HG03469 (cell line): Measurements from ENCODE around the gene BCL2L11.

Source experiments
- ATAC-seq: cut with Tn5 transposase; IDR thresholded peaks from one replicate; pipeline ENCODE4 v1.9.1; 2021; ENCODE audit warnings: mild to moderate bottlenecking, moderate library complexity, moderate number of reproducible peaks; ENCODE audit not compliant: unreplicated experiment

The BCL2L11 gene

DNA sequence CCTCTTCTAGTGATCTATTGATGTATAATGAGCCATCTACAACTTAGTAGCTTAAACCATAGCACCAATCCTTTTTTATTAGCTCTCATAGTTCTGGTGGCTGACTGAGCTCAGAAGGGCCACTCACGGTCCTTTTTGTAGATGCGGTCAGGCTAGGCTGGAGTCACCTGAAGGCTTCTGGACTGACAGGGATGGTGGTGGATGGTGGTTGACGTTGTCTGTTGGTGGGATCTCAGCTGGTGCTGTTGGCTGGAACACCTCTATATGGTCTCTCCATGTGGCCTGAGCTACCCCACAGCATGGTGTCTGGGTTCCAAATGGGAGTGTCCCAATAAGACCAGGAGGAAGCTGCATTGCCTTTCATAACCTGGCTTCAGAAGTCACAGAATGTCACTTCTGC, 68.0 kb downstream of the BCL2L11 start:
- no peak for ATAC-seq

DNA sequence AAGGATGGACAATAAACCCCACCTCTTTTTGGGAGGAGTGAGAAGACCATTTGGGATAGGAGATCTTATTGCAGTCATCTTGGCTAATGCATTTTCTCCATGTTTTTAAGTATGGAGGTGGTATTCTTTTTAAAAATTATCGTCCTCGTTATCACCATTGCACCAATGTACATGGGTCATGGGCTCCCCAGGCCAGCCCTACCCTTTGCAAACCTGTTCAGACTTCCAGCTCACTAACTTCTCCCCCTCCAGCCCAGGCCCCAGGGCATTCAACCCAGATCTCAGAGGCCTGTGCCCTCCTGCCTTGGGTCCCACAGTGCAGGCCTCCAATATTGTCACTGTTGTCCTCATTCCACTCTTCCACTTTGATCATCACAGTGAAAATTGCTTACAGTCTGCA, 68.4 kb downstream of the BCL2L11 start:
- ATAC-seq, result no peak

DNA sequence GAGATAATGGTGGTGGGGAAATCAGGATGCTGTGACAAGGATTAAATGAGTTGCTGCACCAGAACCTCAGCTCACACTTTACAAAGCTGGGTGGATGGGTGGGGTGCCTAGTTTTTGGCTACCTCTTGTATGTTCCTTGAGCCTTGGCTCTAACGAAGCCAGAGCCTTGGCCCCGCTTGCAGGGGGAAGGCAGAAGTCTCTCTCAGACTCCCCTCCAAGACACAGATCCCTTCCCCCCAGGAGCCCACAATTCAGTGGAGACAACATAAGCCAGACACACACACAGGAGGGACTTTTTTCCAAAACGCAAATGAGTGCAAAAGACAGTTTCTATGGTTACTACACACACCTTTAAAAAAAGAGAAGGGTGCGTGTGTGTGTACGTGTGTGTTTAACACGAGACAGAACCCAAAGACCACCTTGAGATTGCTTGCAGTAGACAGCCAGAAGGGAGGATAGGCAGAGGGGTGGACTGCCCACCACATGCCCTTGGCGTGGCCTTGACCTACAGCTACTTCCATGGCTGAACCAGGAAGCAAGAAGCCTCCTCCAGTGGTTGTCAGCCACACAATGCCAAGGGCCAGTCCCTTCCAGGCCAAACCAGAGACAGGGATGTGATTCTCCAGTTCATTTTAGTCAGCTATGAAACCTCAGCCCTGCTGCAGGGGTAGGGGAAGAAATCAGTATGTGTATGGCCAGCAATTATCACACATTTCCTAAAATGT, 70.3 kb downstream of the BCL2L11 start:
- ATAC-seq, result no peak

DNA sequence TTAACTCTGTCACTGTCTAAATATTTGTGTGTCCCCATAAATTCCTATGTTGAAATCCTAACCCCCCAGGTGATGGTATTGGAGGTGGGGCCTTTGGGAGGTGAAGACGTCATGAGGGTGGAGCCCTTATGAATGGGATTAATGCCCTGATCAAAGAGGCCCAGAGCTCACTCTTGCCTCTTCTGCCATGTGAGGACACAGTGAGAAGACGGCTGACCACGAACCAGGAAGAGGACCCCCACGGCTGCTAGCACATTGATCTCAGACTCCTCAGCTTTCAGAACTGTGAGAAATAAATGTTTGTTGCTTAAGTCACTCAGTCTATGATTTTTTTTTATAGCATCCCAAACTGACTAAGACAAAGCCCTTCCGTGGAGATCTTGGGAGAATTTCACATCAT, 71.2 kb downstream of the BCL2L11 start:
- ATAC-seq, result no peak

DNA sequence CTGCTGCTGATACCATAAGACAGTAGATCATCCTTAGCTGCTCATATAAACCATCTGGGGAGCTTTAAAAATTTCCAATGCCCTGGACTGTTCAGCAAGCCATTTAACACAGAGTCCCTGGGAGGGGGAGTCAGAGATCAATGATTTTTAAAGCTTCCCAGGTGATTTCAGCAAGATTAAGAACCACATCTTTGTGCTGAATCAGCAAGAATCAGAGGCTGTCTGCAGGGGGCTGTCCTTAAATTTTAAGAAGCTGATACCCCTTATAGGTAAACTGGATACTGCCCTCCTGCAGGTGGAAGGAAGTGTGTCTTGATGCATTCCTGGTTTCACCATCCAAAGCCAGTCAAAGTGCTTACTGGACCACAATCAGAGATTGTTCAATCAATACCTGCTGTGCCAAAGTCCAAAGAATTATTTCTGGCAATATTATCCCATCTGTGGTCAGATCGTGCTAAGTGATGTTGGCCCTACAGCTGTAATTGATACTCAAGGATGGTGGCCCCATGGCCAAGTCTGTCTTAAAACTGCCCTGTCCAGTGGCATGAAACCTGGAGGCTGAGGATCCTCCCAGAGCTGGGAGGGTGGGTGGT, 72.2 kb downstream of the BCL2L11 start:
- ATAC-seq, result no peak

DNA sequence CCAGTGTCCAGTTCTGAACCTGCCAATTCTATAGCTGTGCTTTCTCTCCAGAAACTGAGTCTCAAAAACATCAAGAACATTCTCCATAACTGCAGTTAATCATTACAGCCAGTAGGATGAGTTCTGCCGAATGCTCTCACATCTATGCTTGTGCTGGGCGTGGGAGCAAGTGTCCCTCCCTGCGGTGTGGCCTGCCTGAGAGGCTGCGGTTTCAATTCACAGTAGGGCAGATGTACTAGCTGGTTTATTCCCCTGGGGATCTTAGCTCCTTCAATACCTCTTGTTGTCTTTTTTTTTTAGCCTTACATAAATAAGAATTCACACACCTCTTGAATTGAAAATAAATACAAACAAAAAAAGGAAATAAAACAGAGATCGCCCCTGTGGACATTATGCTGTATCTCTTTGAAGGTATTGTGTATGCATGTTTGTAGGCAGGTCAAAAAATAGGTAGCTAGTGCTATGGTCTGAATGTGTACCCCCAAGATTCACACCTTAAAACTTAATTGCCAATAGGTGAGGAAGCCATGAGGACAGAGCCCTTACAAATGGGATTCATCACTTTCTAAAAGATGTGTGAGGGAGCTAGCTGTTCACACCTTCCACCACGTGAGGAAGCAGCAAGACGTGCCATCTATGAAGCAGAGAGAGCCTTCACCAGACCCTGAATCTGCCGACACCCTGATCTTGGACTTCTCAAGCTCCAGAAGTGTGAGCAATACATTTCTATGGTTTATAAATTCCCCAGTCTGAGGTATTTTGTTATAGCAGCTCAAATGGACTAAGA, 74.3 kb downstream of the BCL2L11 start:
- peak; percentile 73 for ATAC-seq

DNA sequence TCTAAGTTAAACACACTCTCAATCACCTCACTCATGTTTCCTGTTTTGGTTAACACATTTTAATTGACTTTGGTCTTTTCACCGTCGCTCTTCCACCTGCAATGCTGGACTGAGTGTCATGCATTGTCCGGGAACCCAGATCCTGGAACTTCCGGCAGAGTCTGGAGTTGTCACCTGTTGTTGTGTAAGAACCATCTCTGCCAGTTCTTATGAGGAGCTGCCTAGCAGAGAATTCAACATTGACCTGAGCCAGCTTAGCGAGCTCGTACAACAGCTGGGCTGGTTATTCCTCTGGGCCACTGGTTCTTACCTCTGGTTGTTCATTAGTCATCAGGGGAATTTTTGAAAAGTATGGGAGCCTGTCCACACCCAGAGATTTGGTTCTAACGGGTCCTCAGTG, 75.7 kb downstream of the BCL2L11 start:
- no peak for ATAC-seq

DNA sequence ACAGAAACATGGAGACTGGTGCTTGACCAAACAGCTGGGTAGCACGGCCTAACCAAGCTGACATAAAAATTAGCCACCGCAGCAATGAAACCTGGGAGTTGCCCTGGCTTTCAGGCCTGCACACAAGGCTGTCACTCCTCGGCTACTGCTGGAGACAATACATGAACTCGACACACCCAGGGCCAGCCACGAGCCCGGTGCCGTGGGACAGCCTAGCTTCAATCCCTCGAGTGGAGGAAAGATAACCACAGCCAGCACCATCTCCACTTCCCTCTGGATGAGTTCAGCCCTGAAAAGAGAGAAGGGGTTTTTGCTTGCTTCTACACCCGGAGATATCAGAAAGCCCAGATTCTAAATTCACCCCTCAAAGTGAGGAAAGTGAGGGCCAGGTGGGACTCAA, 78.0 kb downstream of the BCL2L11 start:
- no peak for ATAC-seq

DNA sequence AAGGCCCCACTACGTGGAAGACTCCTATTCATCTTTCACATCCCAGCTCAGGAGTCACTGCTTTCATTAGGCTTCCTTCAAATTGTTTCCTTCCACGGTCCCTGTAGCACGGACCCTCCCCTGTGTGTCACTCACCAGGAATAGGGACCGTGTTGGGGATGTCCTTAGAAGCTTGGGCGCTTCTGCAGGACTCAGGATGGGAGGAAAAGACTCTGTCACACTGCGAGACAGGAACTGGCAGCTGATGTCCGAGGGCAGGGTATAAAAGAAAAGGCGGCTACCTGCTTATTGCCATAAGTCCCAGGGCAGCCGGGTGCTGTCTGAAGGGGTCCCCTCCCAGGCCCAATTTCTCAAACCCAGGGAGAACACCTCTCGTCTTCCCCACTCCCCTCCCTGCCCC, 79.1 kb downstream of the BCL2L11 start:
- no peak for ATAC-seq

DNA sequence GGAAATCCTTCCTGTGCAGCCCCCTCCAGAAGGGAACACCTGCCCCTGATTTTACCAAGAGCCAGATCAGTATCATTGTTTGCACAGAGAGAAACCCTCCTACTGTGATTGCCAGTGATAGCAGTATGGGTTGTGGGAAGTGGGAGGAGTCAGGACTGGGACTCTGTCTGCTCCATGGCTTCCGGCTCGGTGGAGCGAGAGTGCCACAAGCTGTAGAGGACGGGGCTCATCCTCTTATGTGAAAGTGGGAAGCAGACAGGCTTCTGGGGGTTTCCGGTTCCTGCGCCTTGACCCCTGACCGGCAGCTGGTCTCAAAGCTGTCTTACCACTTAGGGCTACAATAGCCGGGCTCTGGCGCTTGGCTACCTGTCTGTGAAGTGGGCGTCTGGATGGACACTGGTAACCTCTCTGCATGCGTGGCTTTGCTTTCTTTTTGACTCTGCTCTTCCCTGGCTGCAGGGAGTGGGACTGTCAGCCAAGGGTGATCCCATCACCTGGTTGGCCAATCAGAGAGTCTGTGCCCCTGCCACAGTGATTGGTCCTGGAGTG, 79.7 kb downstream of the BCL2L11 start:
- ATAC-seq, result no peak

DNA sequence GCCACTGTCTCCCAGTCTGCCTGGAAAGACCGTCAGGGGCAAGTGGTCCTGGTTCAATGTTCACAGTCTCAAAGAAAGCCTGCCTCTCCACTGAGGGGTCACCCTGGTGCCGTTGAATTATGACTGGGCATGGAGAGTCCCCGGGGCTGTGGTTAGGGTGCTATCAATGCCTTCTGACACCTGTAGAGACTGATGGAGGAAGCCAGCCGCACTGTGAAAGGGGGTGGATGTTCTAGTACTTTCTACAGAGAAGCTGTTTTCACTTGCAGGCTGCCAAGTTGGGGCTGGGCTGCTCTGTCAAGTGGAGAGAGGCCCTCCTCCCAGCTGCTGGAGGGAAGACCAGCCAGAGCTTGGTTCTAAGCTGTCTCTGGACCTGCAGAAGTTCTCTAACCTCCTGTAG, 80.5 kb downstream of the BCL2L11 start:
- peak; percentile 44 for ATAC-seq

DNA sequence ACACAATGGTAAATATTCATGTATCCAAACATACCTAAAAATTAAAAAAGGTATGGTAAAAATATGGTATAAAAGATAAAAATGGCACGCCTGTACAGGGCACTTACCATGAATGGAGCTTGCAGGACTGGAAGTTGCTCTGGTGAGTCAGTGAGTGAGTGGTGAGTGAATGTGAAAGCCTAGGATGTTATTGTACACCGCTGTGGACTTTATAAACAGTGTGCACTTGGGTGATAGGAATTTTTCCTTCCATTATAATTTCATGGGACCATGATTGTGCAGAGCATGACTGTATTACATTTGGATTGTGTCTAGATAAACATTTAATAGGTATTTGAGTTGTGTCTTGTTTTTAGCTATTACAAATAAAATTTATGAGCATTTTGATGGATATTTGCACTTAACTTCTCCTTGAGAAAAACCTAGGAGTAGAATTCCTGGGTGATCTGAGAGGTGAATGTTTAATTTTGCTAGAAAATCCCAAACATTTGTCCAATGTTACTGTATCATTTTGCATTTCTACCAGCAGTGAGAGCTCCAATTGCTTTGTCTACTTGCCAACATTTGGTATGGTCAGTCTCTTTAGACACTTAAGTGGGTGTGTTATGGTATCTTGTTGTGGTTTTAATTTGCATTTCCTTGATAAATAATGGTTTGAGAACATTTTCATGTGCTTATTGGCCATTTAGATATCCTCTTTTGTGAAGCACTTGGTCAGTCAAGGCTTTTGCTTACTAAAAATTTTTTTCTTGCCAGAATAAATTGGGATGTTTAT, 81.7 kb downstream of the BCL2L11 start:
- no peak for ATAC-seq

DNA sequence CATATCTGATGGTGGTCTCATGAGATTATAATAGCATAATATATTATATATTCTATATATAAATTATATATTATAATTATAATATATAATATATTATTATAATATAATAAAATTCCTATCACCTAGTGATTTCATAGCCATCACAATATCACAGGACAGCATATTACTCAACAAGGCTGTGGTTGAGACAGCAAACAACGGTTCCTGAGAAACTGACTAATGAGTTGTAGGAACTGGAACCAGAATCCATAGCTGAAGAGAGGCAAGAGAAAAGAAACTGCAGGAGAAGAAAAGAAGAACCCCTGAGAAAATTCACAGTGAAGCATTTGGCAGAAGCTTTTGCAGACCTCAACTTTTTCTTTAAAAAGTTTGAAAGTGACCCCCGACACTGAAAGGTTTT, 84.0 kb downstream of the BCL2L11 start:
- ATAC-seq, result no peak

DNA sequence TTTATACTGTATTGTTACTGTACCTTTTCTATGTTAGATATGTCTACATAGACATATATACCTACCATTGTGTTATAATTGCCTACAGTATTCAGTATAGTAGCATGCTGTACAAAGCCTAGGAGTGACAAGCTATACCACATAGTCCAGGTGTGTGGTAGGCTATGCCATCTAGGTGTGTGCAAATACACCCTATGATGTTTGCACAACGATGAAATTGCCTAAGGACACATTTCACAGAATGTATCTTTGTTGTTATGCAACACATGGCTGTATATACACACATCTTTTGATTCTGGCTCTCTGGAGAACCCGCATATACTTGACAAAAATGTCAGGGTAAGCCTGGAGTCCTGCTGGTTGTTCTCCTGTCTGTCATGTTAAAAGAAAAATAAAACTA, 85.1 kb downstream of the BCL2L11 start:
- no peak for ATAC-seq

DNA sequence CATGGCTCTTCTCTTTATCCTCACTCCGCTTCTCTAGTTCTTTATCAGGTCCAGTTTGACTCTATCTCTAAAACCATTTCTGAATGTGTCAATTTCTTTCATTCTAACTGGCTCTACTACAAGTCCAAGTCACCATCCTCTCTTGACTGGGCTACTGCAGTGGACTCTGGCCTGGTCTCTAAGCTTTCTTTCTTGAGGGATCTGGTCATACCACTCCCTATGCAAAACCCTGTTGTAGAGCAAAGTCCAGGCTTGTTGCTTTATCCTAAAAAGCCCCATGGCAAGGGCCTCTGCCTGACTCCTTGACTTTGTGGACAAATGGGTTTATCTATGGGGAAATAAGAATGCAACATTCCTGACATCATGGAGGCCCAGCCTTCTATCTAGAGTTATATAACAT, 87.1 kb downstream of the BCL2L11 start:
- ATAC-seq, result no peak

DNA sequence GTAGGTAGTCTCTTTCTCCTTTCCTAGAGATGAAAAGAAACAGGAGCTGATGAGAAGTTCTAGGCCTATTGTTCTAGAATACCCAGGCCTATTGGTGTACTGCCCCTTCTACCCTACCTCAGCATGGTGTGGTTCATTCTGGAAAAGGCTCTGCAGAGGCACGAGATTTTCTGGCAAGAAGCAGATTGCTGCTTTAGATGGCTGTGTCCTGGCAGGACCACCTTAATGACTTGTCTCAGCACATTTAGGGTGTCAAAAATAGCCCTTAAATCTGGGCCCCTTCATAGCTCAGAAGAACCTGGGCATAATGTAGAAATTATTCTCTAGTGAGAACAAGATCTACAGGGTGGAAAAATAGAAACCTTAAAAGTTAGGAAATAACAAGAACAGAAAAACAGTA, 87.9 kb downstream of the BCL2L11 start:
- no peak for ATAC-seq

DNA sequence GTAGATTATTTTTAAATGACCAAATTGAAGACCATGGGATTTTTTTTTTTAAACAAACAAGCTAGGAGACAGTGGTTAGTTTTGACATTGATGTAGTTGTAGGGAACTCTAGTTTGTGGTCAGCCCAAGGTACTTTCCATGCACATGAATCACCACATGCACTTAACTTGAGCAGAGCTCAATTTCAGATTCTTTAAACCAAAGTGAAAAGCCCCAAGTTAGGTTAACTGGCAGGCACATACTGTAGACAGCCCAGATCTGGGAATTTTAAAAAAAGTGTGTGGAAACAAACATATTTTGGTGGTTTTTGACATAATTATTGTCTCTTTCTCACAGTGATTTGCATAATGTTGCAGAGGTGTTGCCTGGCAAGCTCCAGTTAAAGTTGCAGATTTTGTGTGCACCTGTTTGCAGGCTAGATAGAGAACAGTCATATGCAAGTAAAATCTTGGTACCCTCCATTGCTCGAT, 88.4 kb downstream of the BCL2L11 start:
- ATAC-seq, result peak; percentile 79

DNA sequence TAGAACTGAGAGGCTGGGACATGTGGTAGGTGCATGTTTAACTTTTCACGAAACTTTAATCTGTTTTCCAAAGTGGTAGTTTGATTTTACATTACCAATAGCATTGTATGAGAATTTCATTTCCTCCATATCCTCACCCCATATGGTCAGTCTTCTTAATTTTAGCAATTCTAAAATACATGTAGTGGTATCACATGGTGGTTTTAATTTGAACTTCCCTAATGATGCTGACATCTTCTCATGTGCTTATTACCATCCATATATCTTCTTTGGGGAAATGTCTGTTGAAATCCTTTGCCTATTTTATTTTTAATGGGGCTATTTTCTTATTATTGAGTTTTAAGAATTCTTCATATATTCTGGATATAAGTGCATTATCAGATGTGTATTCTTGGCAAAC, 89.3 kb downstream of the BCL2L11 start:
- no peak for ATAC-seq

DNA sequence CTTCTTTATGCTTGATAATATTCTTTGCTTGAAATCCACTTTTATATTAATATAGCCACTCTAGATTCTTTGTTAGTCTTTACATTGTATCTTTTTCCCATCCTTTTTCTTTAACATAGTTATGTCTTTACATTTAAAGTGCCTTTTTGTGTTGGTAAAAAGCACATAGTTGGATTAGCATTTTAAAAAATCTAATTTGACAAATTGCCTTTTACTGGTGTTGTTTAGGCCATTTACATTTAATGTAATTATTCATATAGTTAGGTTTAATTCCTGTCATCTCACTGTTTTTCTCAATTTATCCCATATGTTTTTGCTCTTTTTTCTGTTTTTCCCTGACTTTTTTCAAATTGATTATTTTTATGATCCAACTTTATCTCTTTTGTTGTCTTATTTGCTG, 93.2 kb downstream of the BCL2L11 start:
- no peak for ATAC-seq

DNA sequence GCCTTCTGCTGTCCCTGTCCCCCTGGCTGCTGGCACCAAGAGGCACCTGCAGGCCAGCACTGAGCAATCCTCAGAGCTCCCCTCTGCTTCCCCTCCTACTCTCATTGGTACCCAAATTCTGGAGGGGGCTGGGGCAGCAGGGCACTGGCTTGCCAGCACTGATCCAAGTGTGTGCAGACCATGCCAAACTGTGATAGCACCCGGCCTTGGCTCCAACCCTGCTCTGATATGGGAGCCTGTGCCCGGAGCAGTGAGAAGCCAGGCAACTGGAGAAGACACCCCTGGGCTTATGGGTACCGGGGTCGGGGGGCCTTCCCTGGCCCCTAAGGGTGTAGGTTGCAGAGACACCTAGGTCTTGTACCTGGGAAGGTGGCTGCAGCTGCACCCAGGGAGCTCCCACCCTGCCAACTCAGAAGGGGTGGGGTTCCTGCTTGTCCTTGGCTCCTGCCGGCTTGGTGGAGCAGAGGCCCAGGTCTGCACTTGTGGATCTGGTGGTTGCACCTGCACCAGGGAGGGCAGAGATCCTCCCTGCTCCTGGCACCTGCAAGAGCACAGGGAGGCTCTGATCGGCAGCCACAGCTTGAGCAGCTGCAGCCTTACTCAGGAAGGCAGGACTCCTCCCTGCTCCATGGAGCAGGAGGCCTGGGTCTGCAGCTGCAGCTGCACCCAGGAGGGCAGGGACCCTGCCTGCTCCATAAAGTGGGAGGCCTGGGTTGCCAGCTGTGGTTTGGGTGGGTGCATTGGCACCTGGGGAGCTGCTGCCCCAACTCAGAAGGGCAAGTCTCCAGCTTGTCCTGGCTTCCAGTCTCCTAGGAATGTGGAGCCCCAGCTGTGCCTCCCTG, 96.3 kb downstream of the BCL2L11 start:
- ATAC-seq, result no peak
